H1 (cell line): Measurements from ENCODE around the gene PRICKLE3. TPM values are rescaled to one million over a fixed set of nuclear protein-coding genes. Genes with fewer than 3 reads are reported as not detected.

ENCODE experiments used
- CTCF ChIA-PET: fragments of 300-600 bp; sonication (Branson Sonifier 250); formaldehyde crosslinking; loops from one replicate; lab custom pipeline; 2021; ENCODE audit not compliant: partially characterized antibody; lab: Charles Lee
- POLR2A ChIA-PET: fragments of 300-600 bp; sonication (Branson Sonifier 250); formaldehyde crosslinking; loops from one replicate; lab custom pipeline; 2021; ENCODE audit warnings: inconsistent platforms; ENCODE audit not compliant: partially characterized antibody; lab: Charles Lee
- DNase-seq, 2 experiments: peaks; one replicate each; pipeline versions ENCODE4 v3.0.0 to v3.0.0-alpha.2; 2010 to 2022; ENCODE audit warnings: low spot score in 2 of 2, low read depth in 1 of 2, mixed read lengths in 1 of 2
- FAIRE-seq: peaks from 2 replicates; lab custom pipeline; 2011; peaks lifted over from hg19 to GRCh38; lab: Jason Lieb, UNC
- H2AFZ ChIP-seq: 2 replicates; pipeline ENCODE4 v1.8.1; 2012; ENCODE audit warnings: low read length, inconsistent platforms
- H2AK5ac ChIP-seq: 2 replicates; pipeline ENCODE4 v1.6.1; 2013; ENCODE audit warnings: low read depth, low read length
- H2BK120ac ChIP-seq: replicated peaks from 2 replicates; pipeline ENCODE3; 2013; ENCODE audit warnings: low read depth, low read length, inconsistent platforms
- H2BK12ac ChIP-seq: 2 replicates; pipeline ENCODE4 v1.6.1; 2013; ENCODE audit warnings: low read depth, low read length
- H2BK15ac ChIP-seq: 2 replicates; pipeline ENCODE4 v1.6.1; 2013; ENCODE audit warnings: low read length
- H2BK20ac ChIP-seq: 2 replicates; pipeline ENCODE4 v1.6.1; 2013; ENCODE audit warnings: low read length
- H2BK5ac ChIP-seq: 2 replicates; pipeline ENCODE4 v1.6.1; 2013; ENCODE audit warnings: low read depth, low read length
- H3K14ac ChIP-seq: 2 replicates; pipeline ENCODE4 v1.6.1; 2013; ENCODE audit warnings: inconsistent platforms; ENCODE audit not compliant: insufficient read length
- H3K18ac ChIP-seq: 2 replicates; pipeline ENCODE4 v1.6.1; 2013; ENCODE audit warnings: low read length; ENCODE audit errors: extremely low read depth
- H3K23ac ChIP-seq: 2 replicates; pipeline ENCODE4 v1.6.1; 2013; ENCODE audit warnings: inconsistent platforms; ENCODE audit not compliant: insufficient read length
- H3K23me2 ChIP-seq: 2 replicates; pipeline ENCODE4 v1.6.1; 2013; ENCODE audit warnings: low read depth, low read length
- H3K27ac ChIP-seq: 2 replicates; pipeline ENCODE4 v1.6.1; 2011; ENCODE audit warnings: low read depth, low read length, inconsistent platforms
- H3K27me3 ChIP-seq, 4 experiments: replicated peaks in 1 of 4; 1 replicate in 1 of 4; 2 replicates in 3 of 4; pipeline versions ENCODE4 v1.6.1 to v1.8.1; 2011 to 2013; ENCODE audit warnings: low read length in 3 of 4, mild to moderate bottlenecking in 3 of 4, inconsistent platforms in 2 of 4, mixed read lengths in 2 of 4, moderate library complexity in 1 of 4; ENCODE audit not compliant: control insufficient read depth in 3 of 4, insufficient read depth in 3 of 4; ENCODE audit errors: extremely low read depth in 1 of 4
- H3K36me3 ChIP-seq, 4 experiments: 2 replicates each; pipeline versions ENCODE4 v1.6.1 to v1.8.1; 2011 to 2013; ENCODE audit warnings: mild to moderate bottlenecking in 4 of 4, low read length in 3 of 4, moderate library complexity in 2 of 4, control low read depth in 1 of 4, inconsistent platforms in 1 of 4; ENCODE audit not compliant: insufficient read depth in 4 of 4, control insufficient read depth in 2 of 4
- H3K4ac ChIP-seq: replicated peaks from 2 replicates; pipeline ENCODE3; 2013; ENCODE audit warnings: low read length, low read depth, mixed read lengths, inconsistent platforms; ENCODE audit not compliant: insufficient read length
- H3K4me1 ChIP-seq, 4 experiments: replicated peaks in 1 of 4; 1 replicate in 1 of 4; 2 replicates in 3 of 4; pipeline versions ENCODE4 v1.6.1 to v1.8.1; 2011 to 2013; ENCODE audit warnings: low read length in 3 of 4, inconsistent platforms in 2 of 4, mixed read lengths in 1 of 4; ENCODE audit not compliant: insufficient read depth in 4 of 4, control insufficient read depth in 3 of 4
- H3K4me2 ChIP-seq, 2 experiments: 2 replicates each; pipeline versions ENCODE4 v1.6.1 to v1.8.1; 2011 to 2013; ENCODE audit warnings: low read depth in 2 of 2, low read length in 2 of 2, control low read depth in 1 of 2, inconsistent platforms in 1 of 2, mild to moderate bottlenecking in 1 of 2; ENCODE audit not compliant: insufficient read depth in 1 of 2
- H3K4me3 ChIP-seq, 4 experiments: fragments of 200-600, 300-600 bp in 1 of 4; sonication (generic), shearing (Covaris generic), sonication (Bioruptor Twin) in 1 of 4; 2 replicates each; pipeline versions ENCODE4 v1.5.1 to v1.8.1; 2011 to 2016; ENCODE audit warnings: low read length in 4 of 4, low read depth in 3 of 4, control low read depth in 2 of 4, inconsistent platforms in 2 of 4, mild to moderate bottlenecking in 2 of 4, mixed read lengths in 1 of 4, moderate library complexity in 1 of 4; ENCODE audit not compliant: insufficient read depth in 2 of 4; ENCODE audit errors: extremely low read depth in 1 of 4
- H3K56ac ChIP-seq: replicated peaks from 2 replicates; pipeline ENCODE3; 2013; ENCODE audit warnings: low read depth, mild to moderate bottlenecking, mixed read lengths, low read length, inconsistent platforms; ENCODE audit not compliant: insufficient read length
- H3K79me1 ChIP-seq: 2 replicates; pipeline ENCODE4 v1.6.1; 2013; ENCODE audit warnings: low read depth, low read length, control low read depth
- H3K79me2 ChIP-seq, 2 experiments: 2 replicates each; pipeline versions ENCODE4 v1.6.1 to v1.8.1; 2012 to 2013; ENCODE audit warnings: low read length in 2 of 2, mild to moderate bottlenecking in 2 of 2, inconsistent platforms in 1 of 2; ENCODE audit not compliant: insufficient read depth in 2 of 2, control insufficient read depth in 1 of 2
- H3K9ac ChIP-seq, 4 experiments: replicated peaks in 1 of 4; 1 replicate in 1 of 4; 2 replicates in 3 of 4; pipeline versions ENCODE4 v1.6.1 to v1.8.1; 2011 to 2013; ENCODE audit warnings: low read depth in 3 of 4, low read length in 3 of 4, control low read depth in 2 of 4, mild to moderate bottlenecking in 2 of 4, moderate library complexity in 2 of 4, inconsistent platforms in 1 of 4; ENCODE audit errors: extremely low read depth in 1 of 4
- H3K9me3 ChIP-seq, 2 experiments: 2 replicates each; pipeline versions ENCODE4 v1.6.1 to v1.8.1; 2012 to 2013; ENCODE audit warnings: mild to moderate bottlenecking in 2 of 2, moderate library complexity in 2 of 2, control low read depth in 1 of 2, inconsistent platforms in 1 of 2, low read depth in 1 of 2, low read length in 1 of 2, mixed read lengths in 1 of 2; ENCODE audit not compliant: insufficient read depth in 2 of 2
- H4K20me1 ChIP-seq, 2 experiments: replicated peaks in 1 of 2; 2 replicates each; pipeline versions ENCODE3 to v1.8.1; 2011 to 2013; ENCODE audit warnings: inconsistent platforms in 2 of 2, low read length in 2 of 2, mild to moderate bottlenecking in 1 of 2; ENCODE audit not compliant: insufficient read depth in 2 of 2, control insufficient read depth in 1 of 2
- H4K5ac ChIP-seq: 2 replicates; pipeline ENCODE4 v1.6.1; 2013; ENCODE audit warnings: low read length, low read depth, mixed read lengths, inconsistent platforms; ENCODE audit not compliant: insufficient read length
- H4K8ac ChIP-seq: 2 replicates; pipeline ENCODE4 v1.8.0; 2013; ENCODE audit warnings: mild to moderate bottlenecking, moderate library complexity, low read length, inconsistent platforms; ENCODE audit not compliant: insufficient read depth; ENCODE audit errors: extremely low read depth
- H4K91ac ChIP-seq: replicated peaks from 2 replicates; pipeline ENCODE3; 2013; ENCODE audit warnings: low read length, mixed read lengths, inconsistent platforms; ENCODE audit not compliant: insufficient read length
- ATF2 ChIP-seq: IDR thresholded peaks from 2 replicates; pipeline ENCODE4 v1.6.1; 2012; ENCODE audit warnings: low read length, inconsistent platforms
- ATF3 ChIP-seq: IDR thresholded peaks from 2 replicates; pipeline ENCODE4 v1.6.1; 2011; ENCODE audit warnings: low read depth, mild to moderate bottlenecking, low read length; ENCODE audit not compliant: insufficient read depth
- BCL11A ChIP-seq, 2 experiments: IDR thresholded peaks; one replicate each; pipeline ENCODE4 v1.6.1; 2011; ENCODE audit warnings: low read depth in 2 of 2, low read length in 2 of 2, mild to moderate bottlenecking in 2 of 2
- CEBPB ChIP-seq: IDR thresholded peaks from 2 replicates; pipeline ENCODE4 v1.6.1; 2012; ENCODE audit warnings: low read depth, low read length
- CHD2 ChIP-seq: IDR thresholded peaks from 2 replicates; pipeline ENCODE4 v1.6.1; 2012; ENCODE audit warnings: low read length, improper control_type of control experiment
- EGR1 ChIP-seq: IDR thresholded peaks from 2 replicates; pipeline ENCODE4 v1.6.1; 2011; ENCODE audit warnings: low read depth, low read length, borderline replicate concordance
- HDAC6 ChIP-seq: IDR thresholded peaks from one replicate; pipeline ENCODE4 v1.7.1; 2012; ENCODE audit warnings: low read depth, mild to moderate bottlenecking, inconsistent platforms, low read length, moderate library complexity
- KDM1A ChIP-seq: fragments of 200-600, 300-600 bp; sonication (generic); IDR thresholded peaks from 2 replicates; pipeline ENCODE4 v1.7.1; 2016; ENCODE audit warnings: mild to moderate bottlenecking, low read length, borderline replicate concordance
- KDM4A ChIP-seq: IDR thresholded peaks from one replicate; pipeline ENCODE4 v1.7.1; 2012; ENCODE audit warnings: low read depth, mild to moderate bottlenecking, moderate library complexity, low read length, inconsistent platforms; ENCODE audit not compliant: severe bottlenecking
- MAFK ChIP-seq: IDR thresholded peaks from 2 replicates; pipeline ENCODE4 v1.6.1; 2012; ENCODE audit warnings: low read depth, mild to moderate bottlenecking, improper control_type of control experiment, low read length
- MAX ChIP-seq: IDR thresholded peaks from 2 replicates; pipeline ENCODE4 v1.6.1; 2012; ENCODE audit warnings: inconsistent platforms
- RXRA ChIP-seq: IDR thresholded peaks from 2 replicates; pipeline ENCODE4 v1.6.1; 2011; ENCODE audit warnings: low read depth, mild to moderate bottlenecking, low read length, moderate library complexity; ENCODE audit not compliant: insufficient read depth
- WGBS, 2 experiments: shearing (Covaris generic) in 1 of 2; methylation state at CpG; one replicate each; pipeline versions ENCODE4 v1.1.6 to v1.1.7; 2013 to 2015; ENCODE audit warnings: low lambda C conversion rate in 2 of 2, mixed read lengths in 2 of 2, inconsistent platforms in 1 of 2, low coverage in 1 of 2, missing lambda C conversion rate in 1 of 2; ENCODE audit not compliant: insufficient replicate concordance in 2 of 2, insufficient coverage in 1 of 2, insufficient read length in 1 of 2; ENCODE audit errors: extremely low coverage in 1 of 2, missing lambda C conversion rate in 1 of 2; 5-methylcytosine and 5-hydroxymethylcytosine counted together
- polyA plus RNA-seq, 7 experiments: library from polyadenylated mRNA; depleted of rRNA in 3 of 7; stranded (reverse) in 5 of 7; unstranded in 2 of 7; fragments of >200 nt in 5 of 7; fragments of 200-250 nt in 2 of 7; gene quantifications; 1 replicate in 5 of 7; 2 replicates in 1 of 7; 4 replicates in 1 of 7; pipeline versions ENCODE4 v1.2.1 to v1.2.3, GENCODE V29; 2011 to 2013; ENCODE audit warnings: missing spikeins in 2 of 7, mixed read lengths in 2 of 7
- total RNA-seq: library from RNA; stranded (reverse); fragmentation: NEBNext Ultra II Directional; extraction: Animal tissue kit (Norgen Biotek cat#: 25700); gene quantifications from 2 replicates; pipeline ENCODE4 v1.2.1, GENCODE V29; 2021

The PRICKLE3 gene
- total and polyA plus RNA-seq, 2 of the 8 experiments (the other 6 are each of a cell fraction or from before 2014, with no cell fraction given), result 9.1 to 10.6 TPM

GRCh38 chrX:49162620-49163019, 23.6 kb downstream of the PRICKLE3 start, which contains the start of gene MAGIX:
Gene MAGIX, plus strand, starts transcription at chrX:49162758. Its CDS starts 132 bp downstream, at chrX:49162890.
- Histone ChIP-seq H3K14ac (no peak within 1 kb of the TSS), H3K23me2 (peaks cover 9% of the 10 kb centered on the region; the same call in 1 of the 2 replicates), H2BK15ac (no peak within 1 kb of the TSS), H3K23ac (no peak within 1 kb of the TSS), H2BK120ac (no peak within 1 kb of the TSS), H3K4me2 (peak within 1 kb of the TSS; percentile 22 to 72), H2BK5ac (no peak within 1 kb of the TSS), H3K79me1 (no peaks in the 10 kb centered on the region), H4K5ac (no peak within 1 kb of the TSS), H4K8ac (no peak within 1 kb of the TSS), H3K4ac (no peak within 1 kb of the TSS), H3K9ac (no peak within 1 kb of the TSS), H3K56ac (no peak within 1 kb of the TSS), H2AK5ac (no peak within 1 kb of the TSS), H3K27me3 (peaks cover 1 to 11% (median 8%) of the 10 kb centered on the region in 4 experiments; a peak in 6 of 7 replicates), H3K4me3 (peak within 1 kb of the TSS; percentile 24 to 64 (median 40); a peak in 7 of 8 replicates), H4K91ac (no peak within 1 kb of the TSS), H3K36me3 (no peaks in the 10 kb centered on the region), H3K18ac (no peak within 1 kb of the TSS), H3K9me3 (no peaks in the 10 kb centered on the region), H2AFZ (no peak within 1 kb of the TSS; the same call in 1 of the 2 replicates), H3K79me2 (no peaks in the 10 kb centered on the region), H3K27ac (no peak within 1 kb of the TSS), H3K4me1 (peaks cover 0 to 12% (median 4%) of the 10 kb centered on the region in 4 experiments; a peak in 4 of 7 replicates), H4K20me1 (no peaks in the 10 kb centered on the region), H2BK20ac (no peak within 1 kb of the TSS), H2BK12ac (no peak within 1 kb of the TSS)
- FAIRE-seq, result no peak
- DNase-seq, result no peak
- ChIA-PET CTCF (interaction anchor here (1.5 kb wide), 1 partner anchor 22 kb away, joined by 5 read pairs; no protein-coding TSS in a partner anchor), POLR2A (no interaction called here)
- 7% methylated on average over 11 of the region's 28 CpGs; no CpG with 5 or more reads in 1 of the 2 experiments for WGBS, 2 experiments
- TF ChIP-seq RXRA (no peak), HDAC6 (no peak), MAFK (no peak), ATF2 (no peak), CEBPB (no peak), BCL11A (IDR thresholded peaks at IDR 0.05; ENCODE audit: low read depth in 2 of 2, low read length in 2 of 2) (no peak), EGR1 (no peak), KDM1A (no peak), CHD2 (no peak), ATF3 (no peak), KDM4A (no peak), MAX (no peak)
